GM23248 (cell line): ENCODE results near the gene SLC1A3.

Experiments used
- EZH2 ChIP-seq: fragments of 200-600 bp; sonication (generic); IDR thresholded peaks from 2 replicates; pipeline ENCODE4 v1.6.1; 2018; ENCODE audit warnings: antibody characterized with exemption, mild to moderate bottlenecking; ENCODE audit not compliant: insufficient read depth, poor library complexity, severe bottlenecking
- EZH2phosphoT487 ChIP-seq: fragments of 200-600 bp; sonication (generic); IDR thresholded peaks from 2 replicates; pipeline ENCODE4 v1.6.1; 2018; ENCODE audit warnings: antibody characterized with exemption, moderate library complexity, mild to moderate bottlenecking, low read depth; ENCODE audit not compliant: insufficient read depth

DNA sequence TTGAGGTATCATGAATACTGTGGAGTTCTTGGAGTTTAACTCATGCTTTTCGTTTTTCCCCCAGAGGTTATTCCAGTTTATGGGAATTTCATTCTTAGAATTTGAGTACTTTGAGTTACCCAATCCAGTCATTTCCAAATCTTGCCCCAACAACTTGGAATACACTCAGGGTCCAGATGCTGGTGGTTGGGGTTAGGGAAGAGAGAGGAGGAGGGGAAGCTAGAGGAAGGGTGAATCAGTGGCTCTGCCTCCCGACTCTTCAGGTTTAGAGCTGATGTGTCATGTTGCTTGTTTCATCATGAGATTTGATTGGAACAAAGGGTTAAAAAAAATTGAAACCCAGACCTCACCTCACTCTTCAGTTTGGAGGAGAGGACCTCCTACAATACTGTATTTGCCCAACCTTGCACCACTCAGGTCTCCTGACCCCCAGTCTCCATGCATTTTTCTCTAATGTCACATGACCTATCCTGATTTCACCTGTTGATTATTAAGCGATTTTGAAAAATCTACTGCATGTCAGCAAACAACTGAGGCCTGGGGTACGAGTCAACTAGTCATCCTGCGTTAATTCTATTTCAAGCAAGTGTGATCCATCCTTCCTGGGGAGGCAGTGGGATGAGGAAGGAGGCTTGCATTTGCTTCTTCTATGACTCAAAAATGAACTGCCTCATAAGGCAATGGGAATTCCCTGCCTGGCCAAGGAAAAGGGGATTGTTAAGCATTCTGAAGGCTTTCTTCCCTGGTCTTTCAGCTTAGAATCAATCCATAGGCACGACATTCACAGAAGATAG is 6.2 kb upstream of the SLC1A3 start:
- no peak for TF ChIP-seq EZH2
- TF ChIP-seq EZH2phosphoT487, result no peak
